ENCODE data around the gene MOCS2. TPM values are rescaled to one million over a fixed set of nuclear protein-coding genes. Genes with fewer than 3 reads are reported as not detected.

MOCS2 gene
- total RNA-seq, 2 experiments from 2014 or later = 12.1 to 23.2 TPM

DNA sequence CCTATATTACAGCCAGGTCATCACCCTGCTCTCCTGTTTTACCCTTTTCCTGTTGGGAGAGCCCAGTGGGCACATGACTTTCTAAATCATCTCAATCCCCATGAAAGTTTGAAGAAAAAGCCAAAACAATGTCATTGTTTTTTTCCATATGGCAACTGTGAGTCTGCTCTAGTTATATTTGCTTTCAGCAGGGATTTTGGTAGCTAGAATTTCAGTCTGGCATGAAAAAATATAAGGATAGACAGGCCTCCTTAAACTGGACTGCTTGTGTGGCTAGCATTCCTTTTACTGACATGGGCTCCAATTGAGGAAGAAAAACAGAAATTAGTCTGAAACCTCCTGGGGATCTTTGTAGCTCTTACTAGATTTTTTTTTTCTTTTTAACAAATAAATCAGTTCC lies 25.6 kb downstream of the MOCS2 start:
- H3K9me2 ChIP-seq (ENCODE audit: insufficient read depth, low read length) = no peaks in the 10 kb centered on the region
- H2AFZ ChIP-seq (ENCODE audit: low read length) = no peak overlapping the region
- H3K79me2 ChIP-seq (ENCODE audit: insufficient read depth, low read depth, low read length) = no peaks in the 10 kb centered on the region
- no peak overlapping the region for H3K4me3 ChIP-seq (ENCODE audit: low read depth, low read length, poor library complexity, severe bottlenecking)
- no TSS peak for BruUV-seq (replicated peaks)
- no peaks in the 10 kb centered on the region for H3K9me3 ChIP-seq (ENCODE audit: low read length)
- no peaks in the 10 kb centered on the region for H4K20me1 ChIP-seq (ENCODE audit: insufficient read depth, low read length)
- TF ChIP-seq CTCF (conservative IDR thresholded peaks at IDR 0.05; ENCODE audit: low read length) (no peak), EZH2phosphoT487 (IDR thresholded peaks at IDR 0.05; ENCODE audit: borderline replicate concordance, low read depth, low read length) (no peak)
- no peak for DNase-seq (ENCODE audit: low spot score)
- H3K36me3 ChIP-seq (ENCODE audit: insufficient read depth, low read length) = no peaks in the 10 kb centered on the region
- H3K27ac ChIP-seq (ENCODE audit: low read depth, low read length, poor library complexity, severe bottlenecking) = no peak overlapping the region
- intact Hi-C loops (cut with micrococcal nuclease; ENCODE audit: unreplicated experiment) = no loop called here
- CTCF ChIA-PET (ENCODE audit: unreplicated experiment) = no interaction called here
- POLR2A ChIA-PET = no interaction called here
- no peak overlapping the region for H3K4me2 ChIP-seq (ENCODE audit: low read length)
- no peaks in the 10 kb centered on the region for H3K4me1 ChIP-seq (ENCODE audit: insufficient read depth, low read length, poor library complexity, severe bottlenecking)

DNA sequence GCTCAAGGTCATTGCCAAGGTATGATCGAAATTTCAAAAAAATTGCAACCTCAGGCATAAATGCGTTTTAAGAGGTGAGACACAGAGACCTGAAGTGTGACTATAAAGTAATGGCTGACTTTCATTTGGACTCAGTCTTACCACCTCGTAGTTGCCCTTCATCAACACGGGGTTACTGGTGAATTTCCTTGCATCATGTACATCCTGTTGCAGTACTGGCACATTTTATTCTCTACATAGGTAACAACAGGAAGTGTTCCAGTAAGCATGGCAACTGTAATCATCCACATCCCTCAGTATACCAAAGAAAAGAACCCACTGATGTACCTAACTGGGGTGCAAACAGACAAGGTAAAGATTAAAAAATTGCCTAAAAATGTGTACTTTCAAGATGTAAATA lies 29.3 kb downstream of the MOCS2 start:
- H3K27ac ChIP-seq (ENCODE audit: low read depth, low read length, poor library complexity, severe bottlenecking) = no peak overlapping the region
- H2AFZ ChIP-seq (ENCODE audit: low read length) = no peak overlapping the region
- ChIA-PET CTCF (ENCODE audit: unreplicated experiment) (no interaction called here), POLR2A (no interaction called here)
- intact Hi-C loops (cut with micrococcal nuclease; ENCODE audit: unreplicated experiment) = no loop called here
- H3K79me2 ChIP-seq (ENCODE audit: insufficient read depth, low read depth, low read length) = no peaks in the 10 kb centered on the region
- DNase-seq (ENCODE audit: low spot score) = no peak
- no peak overlapping the region for H3K4me2 ChIP-seq (ENCODE audit: low read length)
- no peak overlapping the region for H3K4me3 ChIP-seq (ENCODE audit: low read depth, low read length, poor library complexity, severe bottlenecking)
- H4K20me1 ChIP-seq (ENCODE audit: insufficient read depth, low read length) = no peaks in the 10 kb centered on the region
- TF ChIP-seq CTCF (conservative IDR thresholded peaks at IDR 0.05; ENCODE audit: low read length) (no peak), EZH2phosphoT487 (IDR thresholded peaks at IDR 0.05; ENCODE audit: borderline replicate concordance, low read depth, low read length) (no peak)
- H3K4me1 ChIP-seq (ENCODE audit: insufficient read depth, low read length, poor library complexity, severe bottlenecking) = no peaks in the 10 kb centered on the region
- no peaks in the 10 kb centered on the region for H3K9me3 ChIP-seq (ENCODE audit: low read length)
- no peaks in the 10 kb centered on the region for H3K36me3 ChIP-seq (ENCODE audit: insufficient read depth, low read length)
- H3K9me2 ChIP-seq (ENCODE audit: insufficient read depth, low read length) = no peaks in the 10 kb centered on the region
- BruUV-seq (replicated peaks) = no TSS peak

GRCh38 chr5:53076014-53076583 lies 33.5 kb downstream of the MOCS2 start:
- BruUV-seq (replicated peaks) = no TSS peak
- TF ChIP-seq EZH2phosphoT487 (IDR thresholded peaks at IDR 0.05; ENCODE audit: borderline replicate concordance, low read depth, low read length) = no peak
- TF ChIP-seq CTCF (conservative IDR thresholded peaks at IDR 0.05; ENCODE audit: low read length) = no peak
- Histone ChIP-seq H3K36me3 (ENCODE audit: insufficient read depth, low read length) (no peaks in the 10 kb centered on the region), H4K20me1 (ENCODE audit: insufficient read depth, low read length) (no peaks in the 10 kb centered on the region), H3K4me1 (ENCODE audit: insufficient read depth, low read length, poor library complexity, severe bottlenecking) (no peaks in the 10 kb centered on the region), H3K27ac (ENCODE audit: low read depth, low read length, poor library complexity, severe bottlenecking) (no peak overlapping the region), H2AFZ (ENCODE audit: low read length) (no peak overlapping the region), H3K9me2 (ENCODE audit: insufficient read depth, low read length) (no peaks in the 10 kb centered on the region), H3K4me2 (ENCODE audit: low read length) (no peak overlapping the region), H3K9me3 (ENCODE audit: low read length) (no peaks in the 10 kb centered on the region), H3K79me2 (ENCODE audit: insufficient read depth, low read depth, low read length) (no peaks in the 10 kb centered on the region), H3K4me3 (ENCODE audit: low read depth, low read length, poor library complexity, severe bottlenecking) (no peak overlapping the region)
- DNase-seq (ENCODE audit: low spot score) = no peak
- ChIA-PET POLR2A (no interaction called here), CTCF (ENCODE audit: unreplicated experiment) (no interaction called here)
- intact Hi-C loops (cut with micrococcal nuclease; ENCODE audit: unreplicated experiment) = no loop called here
